ENCODE measurements around the gene COG5.

COG5 gene

GRCh38 chr7:107327986-107328569 is 235.6 kb downstream of the COG5 start:
- Histone ChIP-seq H3K4me2 (ENCODE audit: low read length, poor library complexity, severe bottlenecking) (no peak overlapping the region), H2BK5ac (ENCODE audit: low read depth, low read length, poor library complexity, severe bottlenecking) (no peak overlapping the region), H3K4me3 (ENCODE audit: insufficient read depth in 1 of 2, low read depth in 1 of 2, low read length in 2 of 2) (no peak overlapping the region), H3K27ac (ENCODE audit: low read length, poor library complexity, severe bottlenecking) (no peak overlapping the region), H3K9ac (ENCODE audit: low read length) (no peak overlapping the region), H3K23ac (ENCODE audit: low read length in 2 of 2) (no peak overlapping the region), H3K36me3 (ENCODE audit: control insufficient read depth in 1 of 2, insufficient read depth in 2 of 2, low read depth in 1 of 2, low read length in 2 of 2) (peaks cover 3 to 15% of the 10 kb centered on the region in 2 experiments), H3K18ac (ENCODE audit: low read depth in 1 of 2, low read length in 2 of 2) (no peak overlapping the region), H2BK12ac (ENCODE audit: low read length in 2 of 2) (no peak overlapping the region), H3K4ac (ENCODE audit: low read depth in 1 of 2, low read length in 2 of 2) (no peak overlapping the region), H3K4me1 (ENCODE audit: control insufficient read depth, insufficient read depth, low read depth, low read length) (no peaks in the 10 kb centered on the region), H2AK5ac (ENCODE audit: low read length, severe bottlenecking) (no peak overlapping the region), H4K8ac (ENCODE audit: low read length) (no peak overlapping the region), H3K9me3 (ENCODE audit: control insufficient read depth, low read length) (peaks cover 7% of the 10 kb centered on the region), H3K14ac (ENCODE audit: low read length in 2 of 2) (no peak overlapping the region), H4K91ac (ENCODE audit: low read length) (no peak overlapping the region), H2BK15ac (ENCODE audit: low read depth, poor library complexity, severe bottlenecking) (no peak overlapping the region), H2BK120ac (ENCODE audit: low read depth, low read length) (no peak overlapping the region), H3K79me1 (replicated peaks; ENCODE audit: low read length, poor library complexity, severe bottlenecking) (peaks cover 4% of the 10 kb centered on the region), H3K27me3 (ENCODE audit: control insufficient read depth in 1 of 2, insufficient read depth in 1 of 2, low read length in 2 of 2) (no peaks in the 10 kb centered on the region), H2AFZ (ENCODE audit: low read depth, low read length) (no peak overlapping the region)
- DNase-seq = peak; percentile 6

GRCh38 chr7:107326061-107326460 is 237.7 kb downstream of the COG5 start:
- Histone ChIP-seq H3K4me2 (ENCODE audit: low read length, poor library complexity, severe bottlenecking) (no peak overlapping the region), H2AK5ac (ENCODE audit: low read length, severe bottlenecking) (no peak overlapping the region), H3K4me1 (ENCODE audit: control insufficient read depth, insufficient read depth, low read depth, low read length) (no peaks in the 10 kb centered on the region), H3K14ac (ENCODE audit: low read length in 2 of 2) (no peak overlapping the region), H3K79me1 (replicated peaks; ENCODE audit: low read length, poor library complexity, severe bottlenecking) (peaks cover 3% of the 10 kb centered on the region), H3K9ac (ENCODE audit: low read length) (no peak overlapping the region), H3K4me3 (ENCODE audit: insufficient read depth in 1 of 2, low read depth in 1 of 2, low read length in 2 of 2) (no peak overlapping the region), H3K9me3 (ENCODE audit: control insufficient read depth, low read length) (peaks cover 7% of the 10 kb centered on the region), H2BK15ac (ENCODE audit: low read depth, poor library complexity, severe bottlenecking) (no peak overlapping the region), H2BK5ac (ENCODE audit: low read depth, low read length, poor library complexity, severe bottlenecking) (no peak overlapping the region), H3K27me3 (ENCODE audit: control insufficient read depth in 1 of 2, insufficient read depth in 1 of 2, low read length in 2 of 2) (no peaks in the 10 kb centered on the region), H3K27ac (ENCODE audit: low read length, poor library complexity, severe bottlenecking) (no peak overlapping the region), H3K18ac (ENCODE audit: low read depth in 1 of 2, low read length in 2 of 2) (no peak overlapping the region), H3K23ac (ENCODE audit: low read length in 2 of 2) (no peak overlapping the region), H2BK12ac (ENCODE audit: low read length in 2 of 2) (no peak overlapping the region), H2AFZ (ENCODE audit: low read depth, low read length) (no peak overlapping the region), H4K8ac (ENCODE audit: low read length) (no peak overlapping the region), H4K91ac (ENCODE audit: low read length) (no peak overlapping the region), H2BK120ac (ENCODE audit: low read depth, low read length) (no peak overlapping the region), H3K4ac (ENCODE audit: low read depth in 1 of 2, low read length in 2 of 2) (no peak overlapping the region), H3K36me3 (ENCODE audit: control insufficient read depth in 1 of 2, insufficient read depth in 2 of 2, low read depth in 1 of 2, low read length in 2 of 2) (peaks cover 3 to 27% of the 10 kb centered on the region in 2 experiments)
- 100% methylated on average over 3 of the region's 3 CpGs for WGBS
- DNase-seq = no peak

DNA sequence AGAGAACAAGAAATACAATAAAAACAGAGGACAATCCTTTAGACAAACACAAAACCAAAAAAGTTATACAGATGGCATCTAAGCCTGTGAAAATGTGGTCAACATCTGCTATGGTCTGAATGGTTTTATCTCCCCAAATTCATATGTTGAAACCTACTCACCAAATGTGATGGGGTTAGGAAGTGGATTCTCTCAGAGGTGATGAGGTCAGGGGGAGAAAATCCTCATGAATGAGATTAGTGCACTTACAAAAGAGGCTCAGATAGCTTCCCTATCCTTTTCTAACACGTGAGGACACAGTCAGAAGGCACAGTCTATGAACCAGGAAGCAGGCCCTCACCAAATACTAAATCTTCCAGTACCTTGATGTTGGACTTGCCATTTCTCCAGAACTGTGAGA is 241.7 kb downstream of the COG5 start:
- Histone ChIP-seq H4K91ac (ENCODE audit: low read length) (no peak overlapping the region), H3K4me1 (ENCODE audit: control insufficient read depth, insufficient read depth, low read depth, low read length) (no peaks in the 10 kb centered on the region)

GRCh38 chr7:107321611-107322010 is 242.1 kb downstream of the COG5 start:
- no peak overlapping the region for H2BK120ac ChIP-seq (ENCODE audit: low read depth, low read length)
- no peak overlapping the region for H4K91ac ChIP-seq (ENCODE audit: low read length)
- H2BK12ac ChIP-seq (ENCODE audit: low read length in 2 of 2) = no peak overlapping the region
- H2BK15ac ChIP-seq (ENCODE audit: low read depth, poor library complexity, severe bottlenecking) = no peak overlapping the region
- H2BK5ac ChIP-seq (ENCODE audit: low read depth, low read length, poor library complexity, severe bottlenecking) = no peak overlapping the region
- H2AFZ ChIP-seq (ENCODE audit: low read depth, low read length) = no peak overlapping the region
- H3K9ac ChIP-seq (ENCODE audit: low read length) = no peak overlapping the region
- H3K27ac ChIP-seq (ENCODE audit: low read length, poor library complexity, severe bottlenecking) = no peak overlapping the region
- H3K36me3 ChIP-seq (ENCODE audit: control insufficient read depth in 1 of 2, insufficient read depth in 2 of 2, low read depth in 1 of 2, low read length in 2 of 2) = peaks cover 0 to 20% of the 10 kb centered on the region in 2 experiments
- no peak overlapping the region for H3K4ac ChIP-seq (ENCODE audit: low read depth in 1 of 2, low read length in 2 of 2)
- no peaks in the 10 kb centered on the region for H3K27me3 ChIP-seq (ENCODE audit: control insufficient read depth in 1 of 2, insufficient read depth in 1 of 2, low read length in 2 of 2)
- no peak overlapping the region for H3K18ac ChIP-seq (ENCODE audit: low read depth in 1 of 2, low read length in 2 of 2)
- H2AK5ac ChIP-seq (ENCODE audit: low read length, severe bottlenecking) = no peak overlapping the region
- no peak overlapping the region for H3K4me3 ChIP-seq (ENCODE audit: insufficient read depth in 1 of 2, low read depth in 1 of 2, low read length in 2 of 2)
- no peak overlapping the region for H3K14ac ChIP-seq (ENCODE audit: low read length in 2 of 2)
- no peaks in the 10 kb centered on the region for H3K9me3 ChIP-seq (ENCODE audit: control insufficient read depth, low read length)
- H3K79me1 ChIP-seq (replicated peaks; ENCODE audit: low read length, poor library complexity, severe bottlenecking) = no peaks in the 10 kb centered on the region
- H3K4me1 ChIP-seq (ENCODE audit: control insufficient read depth, insufficient read depth, low read depth, low read length) = no peaks in the 10 kb centered on the region
- no peak overlapping the region for H3K4me2 ChIP-seq (ENCODE audit: low read length, poor library complexity, severe bottlenecking)
- no peak overlapping the region for H4K8ac ChIP-seq (ENCODE audit: low read length)
- H3K23ac ChIP-seq (ENCODE audit: low read length in 2 of 2) = no peak overlapping the region
- no peak for DNase-seq
- WGBS = no CpG with 5 or more reads among the region's 1 CpG

More for the DNA sequence above, 241.7 kb downstream of the COG5 start:
- Histone ChIP-seq H3K14ac (ENCODE audit: low read length in 2 of 2) (no peak overlapping the region), H3K4ac (ENCODE audit: low read depth in 1 of 2, low read length in 2 of 2) (no peak overlapping the region), H3K18ac (ENCODE audit: low read depth in 1 of 2, low read length in 2 of 2) (no peak overlapping the region), H3K9me3 (ENCODE audit: control insufficient read depth, low read length) (peaks cover 4% of the 10 kb centered on the region), H3K27ac (ENCODE audit: low read length, poor library complexity, severe bottlenecking) (no peak overlapping the region), H3K4me3 (ENCODE audit: insufficient read depth in 1 of 2, low read depth in 1 of 2, low read length in 2 of 2) (no peak overlapping the region), H3K23ac (ENCODE audit: low read length in 2 of 2) (no peak overlapping the region), H3K79me1 (replicated peaks; ENCODE audit: low read length, poor library complexity, severe bottlenecking) (peaks cover 2% of the 10 kb centered on the region), H2BK120ac (ENCODE audit: low read depth, low read length) (no peak overlapping the region), H3K4me2 (ENCODE audit: low read length, poor library complexity, severe bottlenecking) (no peak overlapping the region), H3K9ac (ENCODE audit: low read length) (no peak overlapping the region), H4K8ac (ENCODE audit: low read length) (no peak overlapping the region), H2BK15ac (ENCODE audit: low read depth, poor library complexity, severe bottlenecking) (no peak overlapping the region), H2AFZ (ENCODE audit: low read depth, low read length) (no peak overlapping the region), H3K27me3 (ENCODE audit: control insufficient read depth in 1 of 2, insufficient read depth in 1 of 2, low read length in 2 of 2) (no peaks in the 10 kb centered on the region), H2BK12ac (ENCODE audit: low read length in 2 of 2) (no peak overlapping the region), H2AK5ac (ENCODE audit: low read length, severe bottlenecking) (no peak overlapping the region), H3K36me3 (ENCODE audit: control insufficient read depth in 1 of 2, insufficient read depth in 2 of 2, low read depth in 1 of 2, low read length in 2 of 2) (peaks cover 0 to 24% of the 10 kb centered on the region in 2 experiments), H2BK5ac (ENCODE audit: low read depth, low read length, poor library complexity, severe bottlenecking) (no peak overlapping the region)
- no peak for DNase-seq
- WGBS = 17% methylated on average over 1 of the region's 1 CpG

Data from mesenchymal stem cell (in vitro differentiated cells and primary cell).